Activated CD8-positive, alpha-beta memory T cell treated with anti-CD3 and anti-CD28 coated beads, Interleukin-2, amount 50 U/mL, for 1 hour (primary cell): Measurements from ENCODE around the gene CTDNEP1.

Experiments used
- DNase-seq: peaks from one replicate; pipeline ENCODE4 v3.0.0-alpha.2; 2020; ENCODE audit errors: extremely low read depth

CTDNEP1 gene

GRCh38 chr17:7280519-7281073, 29.1 kb upstream of the CTDNEP1 start:
- peak; percentile 58 for DNase-seq

GRCh38 chr17:7279448-7279847, 27.9 kb upstream of the CTDNEP1 start:
- DNase-seq: no peak

- no peak for DNase-seq
These were observed 15.2 kb upstream of the CTDNEP1 start for GRCh38 chr17:7266784-7267183.

GRCh38 chr17:7263801-7264078, 12.2 kb upstream of the CTDNEP1 start:
- DNase-seq: no peak

- no peak for DNase-seq
These were observed 11.6 kb upstream of the CTDNEP1 start for GRCh38 chr17:7262935-7263800.

- DNase-seq: no peak
These were observed 10.8 kb upstream of the CTDNEP1 start, which contains the start of gene CLDN7 for GRCh38 chr17:7262192-7262934. TSS of gene CLDN7 (minus strand) at chr17:7262478. CDS start at chr17:7262043, 435 bp downstream.

GRCh38 chr17:7261379-7262191, 10.1 kb upstream of the CTDNEP1 start:
- DNase-seq: no peak

- no peak for DNase-seq
These were observed 9.3 kb upstream of the CTDNEP1 start for GRCh38 chr17:7260651-7261378.

GRCh38 chr17:7260151-7260550, 8.6 kb upstream of the CTDNEP1 start:
- no peak for DNase-seq

GRCh38 chr17:7259555-7259889, 8.0 kb upstream of the CTDNEP1 start:
- no peak for DNase-seq

- DNase-seq: no peak
These were observed 7.4 kb upstream of the CTDNEP1 start for GRCh38 chr17:7258731-7259554.

GRCh38 chr17:7256766-7257456, 5.4 kb upstream of the CTDNEP1 start:
- DNase-seq: no peak

- no peak for DNase-seq
These were observed 3.0 kb upstream of the CTDNEP1 start for GRCh38 chr17:7254511-7254910.

GRCh38 chr17:7253082-7253481, 1.5 kb upstream of the CTDNEP1 start:
- no peak for DNase-seq

GRCh38 chr17:7252176-7253043, 876 bp upstream of the CTDNEP1 start, which contains the start of gene ELP5:
TSS of gene ELP5 (plus strand) at chr17:7252215. CDS start at chr17:7252551, 336 bp downstream.
- peak; percentile 66 for DNase-seq

- no peak for DNase-seq
These were observed 573 bp downstream of the CTDNEP1 start for GRCh38 chr17:7250695-7251627.

- DNase-seq: no peak
These were observed 1.7 kb downstream of the CTDNEP1 start for GRCh38 chr17:7249830-7250229.

- no peak for DNase-seq
These were observed 2.3 kb downstream of the CTDNEP1 start for GRCh38 chr17:7249214-7249613.
